Astrocyte of the cerebellum (primary cell): ENCODE data around the gene ANAPC10.

ENCODE experiments used
- DNase-seq: peaks from one replicate; pipeline ENCODE4 v3.0.0-alpha.2; 2011; ENCODE audit warnings: low read depth
- H3K4me3 ChIP-seq: 2 replicates; pipeline ENCODE4 v1.5.1; 2011; ENCODE audit warnings: mild to moderate bottlenecking, low read depth, low read length, moderate library complexity
- CTCF ChIP-seq: IDR thresholded peaks from 2 replicates; pipeline ENCODE4 v1.5.1; 2012; ENCODE audit warnings: low read length, low read depth, moderate library complexity, mild to moderate bottlenecking; ENCODE audit errors: missing control alignments
- in situ Hi-C: cut with HindIII; loops from 2 replicates; pipeline ENCODE4 v1.10.0; 2017; ENCODE audit warnings: low sequenced_read_pairs

Gene ANAPC10

GRCh38 chr4:145058256-145058655 is 39.7 kb downstream of the ANAPC10 start:
- H3K4me3 ChIP-seq, result no peak overlapping the region
- TF ChIP-seq CTCF, result no peak
- no peak for DNase-seq
- in situ Hi-C loops, result no loop called here

DNA sequence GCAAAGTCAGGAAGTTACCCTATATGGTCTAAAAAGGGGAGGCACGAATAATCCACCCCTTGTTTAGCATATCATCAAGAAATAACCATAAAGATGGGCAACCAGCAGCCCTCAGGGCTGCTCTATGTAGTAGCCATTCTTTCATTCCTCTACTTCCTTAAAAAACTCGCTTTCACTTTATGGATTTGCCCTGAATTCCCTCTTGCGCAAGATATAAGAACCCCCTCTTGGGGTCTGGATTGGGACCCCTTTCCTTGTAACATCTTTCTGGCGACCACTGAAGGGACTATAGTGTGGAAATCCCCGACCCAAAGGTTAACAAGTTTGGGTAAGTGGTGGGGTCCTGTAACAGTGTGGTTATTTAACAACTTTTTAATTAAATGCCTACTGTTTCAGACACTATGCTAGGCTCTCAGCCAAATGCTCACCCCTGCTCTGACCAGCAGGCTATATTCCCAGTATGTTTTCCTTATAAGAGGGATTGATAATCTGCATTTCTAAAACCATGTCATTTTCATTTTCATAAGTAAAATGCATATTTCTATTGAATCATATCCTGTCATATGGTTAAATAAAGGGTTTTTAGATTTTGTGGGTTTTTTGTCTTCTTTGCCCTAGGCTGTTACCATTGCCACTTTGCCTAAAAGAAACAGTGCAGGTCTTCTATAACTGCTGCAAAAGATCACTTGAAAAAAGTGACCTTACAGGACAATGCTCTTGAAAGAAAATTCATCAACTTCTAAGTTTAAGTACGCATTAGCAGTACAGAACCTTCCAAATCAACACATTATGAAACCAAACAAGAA is 41.5 kb downstream of the ANAPC10 start:
- TF ChIP-seq CTCF, result no peak
- no peak overlapping the region for H3K4me3 ChIP-seq
- no peak for DNase-seq
- in situ Hi-C loops, result no loop called here

DNA sequence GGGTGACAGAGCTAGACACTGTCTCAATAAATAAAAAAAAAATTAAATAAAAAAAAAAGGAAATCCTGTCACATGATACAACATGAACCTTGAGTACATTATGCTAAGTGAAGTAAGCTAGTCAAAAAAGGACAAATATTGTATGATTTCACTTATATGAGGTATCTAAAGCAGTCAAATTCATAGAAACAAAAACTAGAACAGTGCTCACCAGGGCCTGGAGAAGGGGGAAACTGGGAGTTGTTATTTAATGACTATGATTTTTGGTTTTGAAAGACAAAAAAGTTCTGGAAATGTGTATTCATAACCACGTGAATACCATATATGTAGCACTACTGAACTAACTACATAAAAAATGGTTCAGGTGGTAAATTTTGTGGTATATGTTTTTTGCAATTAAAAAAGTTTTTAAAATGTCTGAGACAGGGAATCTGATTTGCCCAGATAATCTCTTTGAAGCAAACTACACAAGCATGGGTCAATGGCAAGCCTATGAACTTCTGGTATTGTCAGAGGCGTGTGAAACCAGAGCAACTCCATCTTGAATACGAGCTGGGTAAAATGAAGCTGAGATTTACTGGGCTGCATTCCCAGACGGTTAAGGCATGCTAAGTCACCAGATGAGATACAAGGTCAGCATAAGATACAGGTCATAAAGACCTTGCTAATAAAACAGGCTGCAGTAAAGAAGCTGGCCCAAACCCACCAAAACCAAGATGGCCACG is 42.3 kb downstream of the ANAPC10 start:
- no peak for DNase-seq
- no peak overlapping the region for H3K4me3 ChIP-seq
- TF ChIP-seq CTCF, result no peak
- in situ Hi-C loops, result no loop called here

GRCh38 chr4:145049241-145049640 is 48.8 kb downstream of the ANAPC10 start:
- H3K4me3 ChIP-seq, result no peak overlapping the region
- in situ Hi-C loops, result no loop called here
- no peak for TF ChIP-seq CTCF
- DNase-seq, result no peak

GRCh38 chr4:145048817-145049216 is 49.2 kb downstream of the ANAPC10 start:
- H3K4me3 ChIP-seq, result no peak overlapping the region
- in situ Hi-C loops, result no loop called here
- no peak for TF ChIP-seq CTCF
- DNase-seq, result no peak

- in situ Hi-C loops, result no loop called here
- no peak for TF ChIP-seq CTCF
- DNase-seq, result no peak
- H3K4me3 ChIP-seq, result no peak overlapping the region
Measured at GRCh38 chr4:145047151-145047550, 50.8 kb downstream of the ANAPC10 start.
